ENCODE measurements around the gene EFEMP2.

EFEMP2 gene

GRCh38 chr11:65829459-65829858, 43.1 kb downstream of the EFEMP2 start:
- no peak for DNase-seq (ENCODE audit: low read depth in 2 of 3, low spot score in 1 of 3)

- no peak for DNase-seq (ENCODE audit: low read depth in 2 of 3, low spot score in 1 of 3)
Measured at GRCh38 chr11:65826984-65827735, 45.4 kb downstream of the EFEMP2 start.

- DNase-seq (ENCODE audit: low read depth in 2 of 3, low spot score in 1 of 3) = no peak
Measured at GRCh38 chr11:65822776-65823528, 49.6 kb downstream of the EFEMP2 start.

- no peak for DNase-seq (ENCODE audit: low read depth in 2 of 3, low spot score in 1 of 3)
Measured at GRCh38 chr11:65821107-65821506, 51.5 kb downstream of the EFEMP2 start.

DNA sequence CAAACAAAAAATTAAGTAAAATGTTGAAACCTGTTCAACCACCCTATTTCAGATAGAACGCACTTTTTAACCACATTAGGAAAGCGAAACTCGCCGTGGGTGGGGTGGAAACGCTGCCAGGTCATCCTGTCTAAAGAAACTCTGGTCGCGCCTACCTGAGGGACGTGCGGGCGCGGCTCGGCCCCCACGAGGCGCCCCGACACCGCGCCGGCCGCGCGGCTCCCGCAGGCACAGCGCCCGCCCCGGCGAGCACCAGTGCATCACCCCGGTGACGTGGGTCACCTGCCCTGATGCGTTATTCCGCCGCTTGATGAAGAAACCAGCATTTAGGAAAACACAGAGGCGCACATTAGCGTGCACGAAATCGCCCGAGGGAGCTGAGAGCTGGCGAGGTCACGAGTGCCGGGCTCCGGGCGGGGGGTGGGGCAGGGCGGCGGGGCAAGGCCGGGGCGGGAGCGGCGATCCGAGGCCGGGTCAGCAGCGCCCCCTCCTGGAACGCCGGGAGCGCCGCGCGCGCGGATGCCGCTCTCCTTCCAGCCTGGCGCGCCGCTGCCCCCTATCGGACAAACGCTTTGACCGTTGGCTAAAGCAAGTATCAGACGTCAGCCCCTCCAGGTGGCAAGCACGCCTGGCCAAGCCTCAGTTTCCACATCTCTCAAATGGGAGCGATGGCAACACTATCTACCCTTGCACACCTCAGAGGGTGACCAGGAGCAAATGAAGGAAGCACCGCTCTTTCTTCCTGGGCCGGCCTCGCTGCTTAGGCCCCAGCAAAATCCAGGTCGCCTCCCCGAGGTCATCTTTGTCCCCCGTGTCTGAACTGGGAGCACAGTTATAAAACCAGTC, 54.5 kb downstream of the EFEMP2 start:
- peak; percentile 83 to 97 (median 95) for DNase-seq (ENCODE audit: low read depth in 2 of 3, low spot score in 1 of 3)

- no peak for DNase-seq (ENCODE audit: low read depth in 2 of 3, low spot score in 1 of 3)
Measured at GRCh38 chr11:65817312-65817834, 55.2 kb downstream of the EFEMP2 start.

- no peak for DNase-seq (ENCODE audit: low read depth in 2 of 3, low spot score in 1 of 3)
Measured at GRCh38 chr11:65816696-65817095, 55.9 kb downstream of the EFEMP2 start.
